Measurements from ENCODE around the gene PRPF31.

- no peak for TF ChIP-seq CTCF (IDR thresholded peaks at IDR 0.05; ENCODE audit: insufficient read depth, low read length)
- TF ChIP-seq REST (IDR thresholded peaks at IDR 0.05; ENCODE audit: insufficient replicate concordance, low read depth), result no peak
These were observed 40.1 kb downstream of the PRPF31 start for GRCh38 chr19:54155694-54156093.

Measured in HL-60 (cell line).